GM19193 (cell line): ENCODE data around the gene HSD17B3.

Source experiments
- POLR2A ChIP-seq: IDR thresholded peaks from 4 replicates; pipeline ENCODE4 v1.6.1; 2011; ENCODE audit not compliant: insufficient read depth, insufficient read length; ENCODE audit errors: extremely low read depth

HSD17B3 gene

GRCh38 chr9:96302021-96302420 is at the start of gene HSD17B3:
HSD17B3 (minus strand) TSS chr9:96302176; CDS start chr9:96302104, 72 bp downstream.
- TF ChIP-seq POLR2A: no peak

GRCh38 chr9:96350866-96351265 is 48.9 kb upstream of the HSD17B3 start:
- no peak for TF ChIP-seq POLR2A

GRCh38 chr9:96348261-96348660 is 46.3 kb upstream of the HSD17B3 start:
- no peak for TF ChIP-seq POLR2A

GRCh38 chr9:96345551-96345950 is 43.6 kb upstream of the HSD17B3 start:
- TF ChIP-seq POLR2A: no peak

GRCh38 chr9:96344458-96345180 is 42.6 kb upstream of the HSD17B3 start:
- TF ChIP-seq POLR2A: no peak

DNA sequence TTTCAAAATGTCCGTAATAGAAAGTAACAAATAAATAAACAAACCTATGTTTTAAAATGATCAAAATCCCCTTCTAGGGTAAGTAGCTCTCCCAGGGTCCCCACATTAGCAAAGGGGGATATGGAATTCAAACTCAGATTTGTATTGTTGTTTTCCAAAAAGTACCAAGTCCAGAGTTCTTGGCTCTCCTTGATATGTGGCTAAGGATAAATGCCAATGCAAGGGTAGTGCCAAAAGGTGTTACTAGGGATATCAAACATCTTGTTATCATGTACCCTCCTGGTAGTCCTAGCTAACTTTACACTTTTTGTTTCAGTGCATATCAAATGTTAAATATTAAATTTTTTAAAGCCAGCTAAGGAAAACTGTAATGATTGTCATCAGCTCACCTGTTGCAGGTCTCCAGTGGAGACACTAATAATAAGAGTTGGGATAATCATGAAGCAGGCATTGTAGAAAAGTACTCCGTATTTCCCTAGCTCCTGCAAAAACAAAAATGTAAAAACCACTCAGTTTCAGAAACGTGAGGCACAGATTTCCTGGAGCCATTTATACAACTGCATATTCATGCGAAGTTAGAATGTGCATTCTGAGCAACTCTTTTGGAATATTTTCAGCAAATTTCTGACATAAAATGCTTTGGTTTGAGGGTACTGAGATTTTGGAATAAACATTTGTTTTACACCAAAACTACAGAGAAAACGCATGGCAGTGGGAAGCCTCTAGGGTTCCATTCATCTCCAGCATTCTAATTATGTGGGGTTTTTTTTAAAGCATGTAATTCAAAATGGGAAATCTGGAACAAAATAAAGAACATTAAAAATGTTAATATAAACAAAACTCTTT is 41.8 kb upstream of the HSD17B3 start:
- TF ChIP-seq POLR2A: no peak

GRCh38 chr9:96342571-96343245 is 40.7 kb upstream of the HSD17B3 start:
- no peak for TF ChIP-seq POLR2A

- TF ChIP-seq POLR2A: no peak
Observed at GRCh38 chr9:96340707-96341106, 38.7 kb upstream of the HSD17B3 start.

DNA sequence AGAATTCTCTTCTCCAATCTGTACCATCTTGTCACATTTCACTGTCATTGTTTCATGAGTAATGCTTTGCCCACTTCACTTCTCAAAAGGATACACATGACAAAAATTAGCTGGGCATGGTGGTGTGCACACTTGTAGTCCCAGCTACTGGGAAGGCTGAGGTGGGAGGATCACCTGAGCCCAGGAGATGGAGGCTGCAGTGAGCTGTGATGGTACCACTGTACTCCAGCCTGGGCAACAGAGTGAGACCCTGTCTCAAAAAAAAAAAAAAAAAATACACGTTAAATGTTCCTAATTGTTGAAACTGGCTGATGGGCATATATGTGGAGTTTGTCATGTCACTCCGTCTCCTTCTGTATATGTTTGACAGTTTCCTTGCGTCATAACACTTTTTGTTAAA is 36.3 kb upstream of the HSD17B3 start:
- TF ChIP-seq POLR2A: no peak

DNA sequence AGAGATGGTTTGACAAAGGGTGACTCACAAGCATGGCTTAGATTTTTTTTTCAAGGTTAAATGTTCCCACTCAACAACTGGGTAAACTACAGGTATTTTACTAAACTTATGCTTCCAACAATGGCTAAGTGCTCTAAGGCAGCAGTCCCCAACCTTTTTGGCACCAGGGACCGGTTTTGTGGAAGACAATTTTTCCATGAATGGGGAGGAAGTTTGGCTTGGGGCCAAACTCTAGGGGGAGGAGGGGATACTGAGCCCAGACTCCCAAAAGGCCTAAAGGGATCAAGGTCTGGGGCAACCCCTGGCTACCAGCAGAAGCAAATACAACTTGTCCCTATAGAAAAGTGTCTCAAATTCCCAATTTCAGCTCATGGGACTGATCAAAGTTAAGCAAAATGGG is 32.0 kb upstream of the HSD17B3 start:
- TF ChIP-seq POLR2A: no peak

DNA sequence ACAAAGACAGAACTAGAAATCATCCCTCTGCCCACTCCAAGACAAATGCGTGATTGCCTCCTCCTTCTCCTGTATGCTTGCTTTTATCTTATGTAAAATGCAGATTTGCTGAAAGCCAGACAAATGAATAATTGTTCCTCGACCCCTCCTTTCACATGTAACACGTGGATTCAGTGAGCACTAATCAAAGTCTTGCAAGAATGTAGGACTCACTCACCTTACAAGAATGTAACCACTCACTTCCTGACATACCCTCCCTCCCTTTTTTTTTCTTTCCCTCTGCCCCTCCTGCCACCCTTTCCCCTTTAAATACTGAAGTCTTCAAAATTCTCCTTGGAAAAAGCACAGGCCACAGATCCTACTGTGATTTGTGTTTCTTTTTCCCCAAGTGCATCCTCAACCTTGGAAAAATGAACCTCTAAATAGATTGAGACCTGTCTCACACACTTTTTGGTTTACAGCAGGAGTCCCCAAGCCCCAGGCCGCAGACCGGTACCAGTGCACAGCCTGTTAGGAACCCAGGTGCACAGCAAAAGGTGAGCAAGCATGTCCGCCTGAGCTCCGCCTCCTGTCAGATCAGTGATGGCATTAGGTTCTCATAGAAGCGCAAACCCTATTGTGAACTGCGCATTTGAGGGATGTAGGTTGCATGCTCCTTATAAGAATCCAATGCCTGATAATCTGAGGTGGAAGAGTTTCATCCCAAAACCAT is 29.4 kb upstream of the HSD17B3 start:
- TF ChIP-seq POLR2A: no peak

DNA sequence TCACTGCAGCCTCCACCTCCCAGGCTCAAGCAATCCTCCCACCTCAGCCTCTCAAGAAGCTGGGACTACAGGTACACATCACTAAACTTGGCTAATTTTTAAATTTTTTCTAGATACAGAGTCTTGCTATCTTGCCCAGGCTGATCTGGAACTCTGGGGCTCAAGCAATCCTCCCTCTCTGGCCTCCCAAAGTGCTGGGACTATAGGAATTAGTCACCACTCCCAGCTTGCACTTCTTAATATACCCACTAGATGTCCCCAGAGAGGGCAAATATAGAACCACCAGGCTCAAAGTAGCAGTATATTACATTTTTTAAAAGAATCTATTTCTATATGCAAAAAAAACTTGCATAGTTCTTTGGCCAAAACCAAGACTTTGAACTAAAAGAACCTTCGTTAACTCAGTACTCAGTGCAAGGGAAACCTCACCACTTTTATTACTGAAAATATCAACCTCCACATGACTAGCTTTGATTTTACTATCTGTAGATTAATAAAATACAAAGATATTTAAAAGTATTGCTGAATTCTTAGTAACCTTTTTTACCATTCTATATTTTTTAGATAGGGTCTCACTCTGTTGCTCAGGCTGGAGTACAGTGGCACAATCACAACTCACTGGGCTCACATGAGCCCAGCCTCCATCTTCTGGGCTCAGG is 25.8 kb upstream of the HSD17B3 start:
- no peak for TF ChIP-seq POLR2A

- TF ChIP-seq POLR2A: no peak
Observed at GRCh38 chr9:96323169-96323568, 21.2 kb upstream of the HSD17B3 start.

DNA sequence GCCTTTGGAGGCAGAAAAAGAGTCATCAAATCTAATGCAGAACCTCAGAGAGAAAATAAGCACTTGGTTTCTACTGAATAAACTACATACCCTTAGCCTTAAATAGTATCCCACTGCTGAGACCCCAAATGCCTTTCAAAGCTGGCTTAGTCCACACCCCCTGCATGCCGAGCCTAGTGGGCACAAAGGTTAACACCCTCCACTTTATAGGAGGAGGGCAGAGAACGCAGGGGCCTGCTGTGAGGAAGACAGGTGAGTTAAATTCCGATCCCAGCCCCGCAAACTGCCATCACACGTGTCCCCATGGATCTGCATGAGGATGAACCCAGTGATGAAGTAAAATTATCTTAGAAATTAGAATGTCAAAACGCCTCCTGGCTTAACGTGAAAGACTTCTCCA is 19.5 kb upstream of the HSD17B3 start:
- TF ChIP-seq POLR2A: no peak

GRCh38 chr9:96320749-96321280 is 18.8 kb upstream of the HSD17B3 start:
- TF ChIP-seq POLR2A: no peak
